Sigmoid colon (tissue), 3 donors: ENCODE data around the gene MYRF.

Experiments
- POLR2A ChIP-seq, 2 donors: fragments of 450-650 bp; IDR thresholded peaks; one replicate each; pipeline ENCODE4 v1.6.1; 2016; ENCODE audit warnings: antibody characterized with exemption in 2 of 2, mild to moderate bottlenecking in 2 of 2, moderate library complexity in 2 of 2
- TF ChIP-seq, protein P1 (sequence below), 4 experiments: fragments of 450-650 bp in 3 of 4; fragments of 200-600 bp in 1 of 4; IDR thresholded peaks; one replicate each; pipeline ENCODE4 v1.5.1; 2016 to 2019; ENCODE audit warnings: antibody characterized with exemption in 4 of 4, mild to moderate bottlenecking in 3 of 4, moderate library complexity in 2 of 4

DNA sequence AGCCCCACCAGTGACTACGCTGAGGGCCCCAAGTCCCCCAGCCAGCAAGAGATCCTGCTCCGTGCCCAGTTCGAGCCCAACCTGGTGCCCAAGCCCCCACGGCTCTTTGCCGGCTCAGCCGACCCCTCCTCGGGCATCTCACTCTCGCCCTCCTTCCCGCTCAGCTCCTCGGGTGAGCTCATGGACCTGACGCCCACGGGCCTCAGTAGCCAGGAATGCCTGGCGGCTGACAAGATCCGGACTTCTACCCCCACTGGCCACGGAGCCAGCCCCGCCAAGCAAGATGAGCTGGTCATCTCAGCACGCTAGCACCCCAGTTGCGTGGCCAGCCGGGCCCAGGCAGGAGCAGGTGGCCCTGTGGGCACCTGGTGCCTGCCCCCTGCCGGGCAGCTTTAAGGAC is 8.3 kb upstream of the MYRF start:
- no peak for TF ChIP-seq POLR2A (IDR thresholded peaks at IDR 0.05)
- TF ChIP-seq, protein P1, sequence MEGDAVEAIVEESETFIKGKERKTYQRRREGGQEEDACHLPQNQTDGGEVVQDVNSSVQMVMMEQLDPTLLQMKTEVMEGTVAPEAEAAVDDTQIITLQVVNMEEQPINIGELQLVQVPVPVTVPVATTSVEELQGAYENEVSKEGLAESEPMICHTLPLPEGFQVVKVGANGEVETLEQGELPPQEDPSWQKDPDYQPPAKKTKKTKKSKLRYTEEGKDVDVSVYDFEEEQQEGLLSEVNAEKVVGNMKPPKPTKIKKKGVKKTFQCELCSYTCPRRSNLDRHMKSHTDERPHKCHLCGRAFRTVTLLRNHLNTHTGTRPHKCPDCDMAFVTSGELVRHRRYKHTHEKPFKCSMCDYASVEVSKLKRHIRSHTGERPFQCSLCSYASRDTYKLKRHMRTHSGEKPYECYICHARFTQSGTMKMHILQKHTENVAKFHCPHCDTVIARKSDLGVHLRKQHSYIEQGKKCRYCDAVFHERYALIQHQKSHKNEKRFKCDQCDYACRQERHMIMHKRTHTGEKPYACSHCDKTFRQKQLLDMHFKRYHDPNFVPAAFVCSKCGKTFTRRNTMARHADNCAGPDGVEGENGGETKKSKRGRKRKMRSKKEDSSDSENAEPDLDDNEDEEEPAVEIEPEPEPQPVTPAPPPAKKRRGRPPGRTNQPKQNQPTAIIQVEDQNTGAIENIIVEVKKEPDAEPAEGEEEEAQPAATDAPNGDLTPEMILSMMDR (IDR thresholded peaks at IDR 0.05): no peak
